Motor neuron (in vitro differentiated cells): ENCODE measurements around the gene TAF12. TPM values are rescaled to one million over a fixed set of nuclear protein-coding genes. Genes with fewer than 3 reads are reported as not detected.
"Not testable (repeated sequence)": the region's sequence is repeated elsewhere in the genome, so short reads cannot be mapped to it uniquely, and the experiment has no call there.

Experiments
- ATAC-seq, 8 experiments: fragments of 200-7000 bp; cut with Tn5 transposase; replicated peaks in 6 of 8; 2 replicates each; pipeline ENCODE4 v1.8.0; 2021; ENCODE audit warnings: mild to moderate bottlenecking in 8 of 8, moderate library complexity in 8 of 8
- H3K27ac ChIP-seq, 2 donors: fragments of 250-450 bp; sonication (Bioruptor Pico); 2 replicates each; pipeline ENCODE4 v1.9.0; 2021; ENCODE audit warnings: antibody characterized with exemption in 2 of 2, mild to moderate bottlenecking in 2 of 2, moderate library complexity in 1 of 2
- H3K4me1 ChIP-seq, 2 donors: fragments of 250-450 bp; sonication (Bioruptor Pico); replicated peaks in 1 of 2; 2 replicates each; pipeline ENCODE4 v1.6.1; 2021; ENCODE audit warnings: antibody characterized with exemption in 2 of 2, mild to moderate bottlenecking in 2 of 2, moderate library complexity in 1 of 2
- H3K4me3 ChIP-seq, 5 donors: fragments of 250-450 bp; sonication (Bioruptor Pico); 2 replicates each; pipeline ENCODE4 v1.9.0; 2021; ENCODE audit warnings: antibody characterized with exemption in 5 of 5, mild to moderate bottlenecking in 5 of 5, moderate library complexity in 4 of 5
- WGBS, 10 experiments: fragments of 450-650 bp; shearing (Covaris generic); methylation state at CpG; one replicate each; pipeline ENCODE4 v1.0.0; 2022; 5-methylcytosine and 5-hydroxymethylcytosine counted together
- in situ Hi-C, 9 experiments: fragments of 400-800 bp; cut with MboI; loops; one replicate each; pipeline ENCODE4 v1.15.0; 2021; ENCODE audit warnings: low sequenced_read_pairs in 9 of 9, low pct_unique_long_range_greater_than_20kb in 2 of 9; ENCODE audit not compliant: unreplicated experiment in 9 of 9
- total RNA-seq, 8 experiments: library from RNA; unstranded; fragments of 300-600 nt; gene quantifications; 2 replicates each; pipeline versions ENCODE4 v1.2.3 to v1.2.4, GENCODE V29; 2022

The TAF12 gene
- total RNA-seq, 8 experiments from 2014 or later = 33.9 to 64.4 (median 43.2) TPM

GRCh38 chr1:28573564-28573963 is 69.3 kb downstream of the TAF12 start:
- no peak overlapping the region for H3K4me3 ChIP-seq
- in situ Hi-C loops = no loop called here
- H3K4me1 ChIP-seq = no peaks in the 10 kb centered on the region
- 93 to 100% (median 97%) methylated on average over 2 to 11 of the region's 11 CpGs; no CpG with 5 or more reads in 4 of the 10 experiments for WGBS, 10 experiments
- no peak overlapping the region for H3K27ac ChIP-seq
- ATAC-seq = no peak

- ATAC-seq, H3K27ac ChIP-seq, in situ Hi-C loops, H3K4me1 ChIP-seq, H3K4me3 ChIP-seq: not testable (repeated sequence)
- 83 to 100% (median 92%) methylated on average over 2 to 12 of the region's 12 CpGs; no CpG with 5 or more reads in 1 of the 10 experiments for WGBS, 10 experiments
These were observed 70.0 kb downstream of the TAF12 start for GRCh38 chr1:28572891-28573290.

GRCh38 chr1:28571911-28572310 is 71.0 kb downstream of the TAF12 start:
- Histone ChIP-seq H3K27ac (no peak overlapping the region), H3K4me1 (no peaks in the 10 kb centered on the region), H3K4me3 (no peak overlapping the region)
- 74 to 100% (median 82%) methylated on average over 1 to 3 of the region's 4 CpGs; no CpG with 5 or more reads in 4 of the 10 experiments for WGBS, 10 experiments
- in situ Hi-C loops = no loop called here
- ATAC-seq = no peak

- Histone ChIP-seq H3K27ac (no peak overlapping the region), H3K4me3 (no peak overlapping the region), H3K4me1 (no peaks in the 10 kb centered on the region)
- in situ Hi-C loops = no loop called here
- ATAC-seq = no peak
- 83 to 100% (median 96%) methylated on average over 1 to 2 of the region's 2 CpGs; no CpG with 5 or more reads in 2 of the 10 experiments for WGBS, 10 experiments
These were observed 75.9 kb downstream of the TAF12 start for GRCh38 chr1:28566931-28567330.

- no peaks in the 10 kb centered on the region for H3K4me1 ChIP-seq
- no peak overlapping the region for H3K27ac ChIP-seq
- ATAC-seq = no peak
- no peak overlapping the region for H3K4me3 ChIP-seq
- in situ Hi-C loops = no loop called here
- WGBS, 10 experiments = 89 to 100% (median 94%) methylated on average over 1 to 6 of the region's 6 CpGs; no CpG with 5 or more reads in 4 of the 10 experiments
These were observed 77.1 kb downstream of the TAF12 start for GRCh38 chr1:28565726-28566125.

GRCh38 chr1:28565040-28565439 is 77.8 kb downstream of the TAF12 start:
- Histone ChIP-seq H3K4me3 (no peak overlapping the region), H3K4me1 (no peaks in the 10 kb centered on the region), H3K27ac (no peak overlapping the region)
- no peak for ATAC-seq
- in situ Hi-C loops = no loop called here
- 80 to 100% (median 96%) methylated on average over 1 to 7 of the region's 7 CpGs; no CpG with 5 or more reads in 3 of the 10 experiments for WGBS, 10 experiments

- no peaks in the 10 kb centered on the region for H3K4me1 ChIP-seq
- no peak overlapping the region for H3K27ac ChIP-seq
- in situ Hi-C loops = no loop called here
- H3K4me3 ChIP-seq = no peak overlapping the region
- ATAC-seq = peak in 2 of 8 experiments; percentile 30 to 83
These were observed 78.6 kb downstream of the TAF12 start for GRCh38 chr1:28564310-28564709.

- in situ Hi-C loops = no loop called here
- Histone ChIP-seq H3K4me3 (no peak overlapping the region), H3K4me1 (no peaks in the 10 kb centered on the region), H3K27ac (no peak overlapping the region)
- no peak for ATAC-seq
- 50 to 100% (median 91%) methylated on average over 1 to 3 of the region's 3 CpGs; no CpG with 5 or more reads in 1 of the 10 experiments for WGBS, 10 experiments
These were observed 82.0 kb downstream of the TAF12 start for GRCh38 chr1:28560886-28561285.

Other genes starting within 250 kb of the TAF12 start
- gene RCC1, start 137.0 kb downstream of the TAF12 start, total RNA-seq = 10 to 100 TPM in 7 of 8 experiments, 1 to 10 TPM in 1; 8.4 to 76.8 (median 16.3) TPM
- gene TRNAU1AP, start 90.0 kb downstream of the TAF12 start, total RNA-seq = 10 to 100 TPM; 11.7 to 40.1 (median 33.0) TPM
- 1 to 10 TPM in 5 of 8 experiments, under 1 TPM in 3; 0.36 to 1.9 (median 1.1) TPM for gene RAB42, start 50.8 kb downstream of the TAF12 start, total RNA-seq
- gene RNU11, start 5.5 kb upstream of the TAF12 start, total RNA-seq = not detected
- gene GMEB1, start 25.7 kb upstream of the TAF12 start, total RNA-seq = 10 to 100 TPM in 5 of 8 experiments, 1 to 10 TPM in 3; 5.8 to 15.2 (median 11.8) TPM
- gene YTHDF2, start 93.9 kb upstream of the TAF12 start, total RNA-seq = 100 to 1,000 TPM in 3 of 8 experiments, 10 to 100 TPM in 5; 60.2 to 149 (median 88.6) TPM
- gene OPRD1, start 169.1 kb upstream of the TAF12 start, total RNA-seq = 1 to 10 TPM in 1 of 8 experiments, under 1 TPM in 7; 0.10 to 1.2 (median 0.22) TPM